ENCODE data around the gene CD3G.
A peak's percentile ranks its signal among the peaks of the same experiment; 100 is the strongest.

CD3G gene

DNA sequence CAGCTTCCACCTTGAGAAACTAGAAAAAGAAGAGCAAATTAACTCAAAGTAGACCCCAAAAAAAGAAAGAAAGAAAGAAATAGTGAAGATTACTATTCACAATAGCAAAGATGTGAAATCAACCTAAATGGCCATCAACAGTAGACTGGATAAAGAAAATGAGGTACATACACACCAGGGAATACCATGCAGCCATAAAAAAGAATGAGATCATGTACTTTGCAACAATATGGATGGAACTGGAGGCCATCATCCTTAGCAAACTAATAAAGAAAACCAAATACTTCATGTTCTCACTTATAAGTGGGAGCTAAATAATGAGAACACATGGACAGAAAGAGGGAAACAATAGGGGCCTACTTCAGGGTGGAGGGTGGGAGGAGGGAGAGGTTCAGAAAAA is 15.4 kb upstream of the CD3G start:
- DNase-seq: no peak

DNA sequence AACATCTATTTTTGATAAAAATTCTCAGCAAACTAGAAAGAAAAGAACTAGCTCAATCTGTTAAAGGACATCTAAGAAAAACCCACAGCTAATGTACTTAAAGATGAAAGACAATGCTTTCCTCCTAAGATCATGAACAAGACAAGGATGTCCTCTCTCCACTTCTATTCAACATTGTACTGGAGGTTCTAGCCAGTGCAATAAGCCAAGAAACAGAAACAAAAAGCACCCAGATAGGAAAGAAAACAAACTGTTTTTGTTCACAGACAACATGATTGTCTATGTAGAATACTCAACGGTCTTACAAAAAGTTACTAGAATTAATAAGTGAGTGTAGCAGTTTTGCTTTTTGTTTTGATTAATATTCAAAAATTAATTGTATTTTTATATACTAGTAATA is 9.4 kb upstream of the CD3G start:
- no peak for DNase-seq

DNA sequence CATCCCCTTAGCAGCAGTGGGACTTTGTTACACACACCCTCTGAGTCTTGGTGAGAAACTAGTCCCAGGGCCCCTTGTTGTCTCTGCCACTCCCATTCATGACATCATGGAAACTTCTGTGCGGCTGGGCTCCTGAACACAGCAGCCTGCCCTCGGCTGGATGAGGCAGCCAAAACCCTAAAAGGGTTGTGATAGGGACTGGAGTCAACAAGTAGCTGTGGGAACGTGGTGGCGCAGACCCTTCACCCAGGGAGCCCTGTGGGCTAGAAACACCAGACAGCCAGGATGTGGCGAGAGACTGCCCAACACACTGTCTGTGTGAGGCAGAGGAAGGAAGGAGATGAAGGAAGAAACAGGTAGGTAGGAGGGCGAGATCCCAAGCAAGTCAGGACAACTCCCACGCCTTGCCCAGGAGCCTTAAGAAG is 5.5 kb upstream of the CD3G start:
- no peak for DNase-seq

DNA sequence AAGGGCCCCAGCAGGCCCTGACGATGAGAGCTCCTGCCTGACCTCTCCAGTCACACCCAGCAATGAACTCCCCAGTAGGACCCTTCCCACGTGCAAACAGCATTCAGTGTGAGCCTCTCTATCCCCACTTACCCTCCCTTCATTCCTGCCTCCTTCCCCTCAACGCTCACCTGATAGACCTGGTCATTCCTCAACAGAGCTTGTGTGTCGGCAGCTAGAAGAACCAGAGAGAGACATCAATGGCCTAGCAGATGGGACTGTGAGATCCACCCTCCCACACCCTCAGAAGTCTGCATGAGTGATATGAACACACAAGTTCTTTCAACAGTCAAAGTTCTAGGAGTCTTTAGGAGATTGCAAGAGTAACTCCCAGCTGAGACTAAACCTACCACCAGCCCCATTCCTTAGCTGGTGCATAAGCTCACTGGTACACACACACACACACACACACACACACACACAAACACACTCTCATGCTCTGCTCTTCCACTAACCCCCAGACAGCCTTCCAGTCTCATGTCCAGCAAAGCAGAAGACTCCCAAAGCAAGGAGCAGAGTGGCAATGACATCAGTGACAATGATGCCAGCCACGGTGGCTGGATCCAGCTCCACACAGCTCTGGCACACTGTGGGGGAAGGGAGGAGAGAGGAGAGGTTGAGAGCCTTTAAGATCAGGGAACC is 4.7 kb upstream of the CD3G start:
- no peak for DNase-seq

DNA sequence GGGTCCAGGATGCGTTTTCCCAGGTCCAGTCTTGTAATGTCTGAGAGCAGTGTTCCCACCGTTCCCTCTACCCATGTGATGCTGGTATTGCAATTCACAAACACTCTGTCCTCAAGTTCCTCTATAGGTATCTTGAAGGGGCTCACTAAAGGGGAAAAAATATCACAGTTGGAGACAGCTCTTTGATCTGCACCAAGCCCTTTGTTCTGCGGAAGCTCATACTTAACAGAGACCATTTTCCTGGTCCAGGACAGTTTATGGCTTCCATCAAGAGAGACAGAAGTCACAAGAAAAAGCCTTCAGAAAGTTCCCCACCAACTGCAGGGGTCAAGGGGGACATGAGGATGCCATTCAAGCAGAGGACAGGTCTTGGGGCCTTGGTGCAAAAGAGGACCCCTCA is 3.7 kb upstream of the CD3G start:
- no peak for DNase-seq

DNA sequence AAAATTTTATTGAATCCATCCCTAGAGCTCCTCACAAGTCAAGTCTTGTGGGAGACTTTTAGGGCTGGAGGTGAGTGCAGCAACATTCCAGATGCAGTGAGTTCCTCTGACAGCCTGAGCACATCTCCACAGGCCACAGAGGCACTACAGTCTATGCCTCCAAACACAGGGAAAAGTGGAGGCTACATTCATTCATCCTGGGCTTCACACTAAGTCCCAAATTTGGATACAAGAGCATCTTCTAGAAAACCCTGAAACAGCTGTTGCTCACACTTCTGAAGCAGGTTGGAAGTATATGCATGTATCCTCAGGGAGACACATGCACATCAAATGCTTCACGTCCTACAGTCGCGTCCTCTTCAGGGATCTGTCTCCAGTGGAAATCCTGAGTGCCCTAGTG is 2.9 kb upstream of the CD3G start:
- no peak for DNase-seq

DNA sequence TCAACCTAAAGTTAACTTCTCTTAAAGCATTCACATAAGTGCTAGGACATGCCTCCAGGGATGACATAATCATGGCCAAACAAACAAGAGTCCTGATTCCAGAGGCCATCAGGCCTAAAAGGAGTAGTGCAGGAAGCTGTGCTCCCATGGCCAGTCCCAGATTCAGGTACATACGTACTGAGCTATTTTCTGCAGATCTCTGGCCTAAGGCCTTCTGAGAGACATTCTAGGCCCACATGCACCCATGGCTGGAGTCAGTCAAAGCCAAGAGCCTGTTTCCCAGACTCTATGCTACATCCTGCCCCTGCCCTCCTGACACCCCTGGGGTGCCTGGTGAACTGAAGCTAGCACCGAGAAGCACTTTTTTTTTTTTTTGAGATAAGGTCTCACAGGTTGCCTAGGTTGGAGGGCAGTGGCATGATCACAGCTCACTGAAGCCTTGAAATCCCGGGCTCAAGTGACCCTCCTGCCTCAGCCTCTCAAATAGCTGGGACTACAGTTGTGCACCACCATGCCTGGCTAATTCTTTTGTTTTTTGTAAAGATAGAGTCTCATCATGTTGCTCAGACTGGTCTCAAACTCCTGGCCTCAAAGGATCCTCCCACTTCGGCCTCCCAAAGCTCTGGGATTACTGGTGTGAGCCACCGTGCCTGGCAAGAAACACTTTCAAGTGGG is 2.2 kb upstream of the CD3G start:
- no peak for DNase-seq

DNA sequence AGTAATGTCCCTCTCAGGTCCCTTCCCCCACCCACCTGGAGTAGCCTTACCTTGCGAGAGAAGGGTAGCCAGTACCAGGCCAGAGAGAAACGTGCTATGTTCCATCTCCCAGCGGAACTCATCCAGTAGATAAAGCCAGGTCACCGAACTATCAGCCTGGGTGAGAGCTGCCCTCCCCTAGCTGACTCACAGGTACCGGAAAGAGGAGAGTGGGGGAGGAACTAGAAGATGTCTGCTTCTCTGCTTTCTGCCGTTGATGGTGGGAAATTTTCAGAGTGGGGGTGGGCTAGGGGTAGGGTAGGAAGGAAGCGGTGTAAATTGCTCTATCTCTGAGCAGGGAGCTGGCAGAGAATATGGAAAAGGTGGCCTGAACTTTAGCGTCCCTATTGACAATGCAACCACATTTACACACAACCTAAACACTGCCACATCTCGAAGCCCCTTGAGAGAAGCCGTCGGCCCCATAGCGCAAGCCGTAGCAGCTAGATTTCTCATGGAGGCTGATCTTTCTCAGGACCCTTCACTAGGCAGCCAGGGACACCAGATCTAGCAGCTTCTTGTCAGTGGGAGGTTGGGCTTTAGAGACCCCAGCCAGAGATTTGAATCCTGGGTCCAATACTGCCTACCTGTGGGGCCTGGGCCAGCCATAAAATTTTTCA is 1.5 kb upstream of the CD3G start, which contains the start of gene CD3D:
Gene CD3D, minus strand, starts transcription at position 203 of the 659 bp plus-strand sequence. Its CDS starts 98 bp downstream, at position 105.
- no peak for DNase-seq

DNA sequence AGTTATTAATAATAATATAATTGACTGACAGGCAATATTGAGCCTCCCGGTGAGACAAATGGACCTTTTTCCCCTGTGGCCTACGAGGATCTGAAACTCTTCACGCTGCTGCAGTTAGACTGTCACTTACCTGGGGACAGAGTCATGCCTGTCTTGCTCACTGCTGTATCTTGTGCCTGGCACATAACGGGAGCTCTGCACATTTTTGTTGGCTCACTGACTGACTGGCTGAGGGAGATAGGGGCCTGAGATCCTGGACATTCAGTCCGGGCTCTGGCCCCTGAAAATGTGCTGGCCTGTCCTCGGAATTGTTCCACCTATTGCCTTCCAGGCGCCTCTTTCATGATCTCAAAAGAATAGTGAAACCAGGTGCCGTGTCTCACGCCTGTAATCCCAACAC is 896 bp upstream of the CD3G start:
- no peak for DNase-seq

DNA sequence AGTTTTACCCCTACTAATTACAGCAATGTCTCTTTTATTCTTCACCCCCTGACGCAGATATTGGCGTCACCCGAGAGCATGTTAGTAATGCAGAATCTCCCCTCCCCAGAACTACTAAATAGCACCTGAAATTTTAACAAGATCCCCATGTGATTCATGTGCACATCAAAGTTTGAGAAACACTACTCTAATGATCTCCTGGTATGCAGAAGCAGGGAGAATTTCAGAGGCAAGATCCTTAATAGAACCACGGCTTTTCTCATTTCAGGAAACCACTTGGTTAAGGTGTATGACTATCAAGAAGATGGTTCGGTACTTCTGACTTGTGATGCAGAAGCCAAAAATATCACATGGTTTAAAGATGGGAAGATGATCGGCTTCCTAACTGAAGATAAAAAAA is 5.3 kb downstream of the CD3G start:
- DNase-seq: no peak

DNA sequence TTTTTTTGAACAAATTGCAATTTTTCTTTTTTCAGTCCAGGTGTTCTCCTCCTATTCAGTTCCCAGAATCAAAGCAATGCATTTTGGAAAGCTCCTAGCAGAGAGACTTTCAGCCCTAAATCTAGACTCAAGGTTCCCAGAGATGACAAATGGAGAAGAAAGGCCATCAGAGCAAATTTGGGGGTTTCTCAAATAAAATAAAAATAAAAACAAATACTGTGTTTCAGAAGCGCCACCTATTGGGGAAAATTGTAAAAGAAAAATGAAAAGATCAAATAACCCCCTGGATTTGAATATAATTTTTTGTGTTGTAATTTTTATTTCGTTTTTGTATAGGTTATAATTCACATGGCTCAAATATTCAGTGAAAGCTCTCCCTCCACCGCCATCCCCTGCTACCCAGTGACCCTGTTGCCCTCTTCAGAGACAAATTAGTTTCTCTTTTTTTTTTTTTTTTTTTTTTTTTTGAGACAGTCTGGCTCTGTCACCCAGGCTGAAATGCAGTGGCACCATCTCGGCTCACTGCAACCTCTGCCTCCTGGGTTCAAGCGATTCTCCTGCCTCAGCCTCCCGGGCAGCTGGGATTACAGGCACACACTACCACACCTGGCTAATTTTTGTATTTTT is 9.1 kb downstream of the CD3G start:
- DNase-seq: peak; percentile 39

DNA sequence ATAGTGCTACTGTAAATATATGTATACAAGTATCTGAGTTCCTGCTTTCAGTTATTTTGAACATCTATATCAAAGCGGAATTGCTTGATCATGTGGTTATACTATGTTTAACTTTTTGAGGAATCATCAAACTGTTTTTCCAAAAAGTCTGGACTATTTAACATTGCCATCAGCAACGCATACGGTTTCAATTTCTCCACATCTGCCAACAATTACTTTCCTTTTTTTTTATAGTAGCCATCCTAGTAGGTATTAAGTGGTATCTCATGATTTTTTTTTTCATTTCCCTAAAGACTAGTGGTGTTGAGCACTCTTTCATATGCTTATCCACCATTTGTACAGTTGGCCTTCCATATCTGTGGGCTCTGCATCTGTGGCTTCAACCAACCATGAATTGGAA is 13.9 kb downstream of the CD3G start:
- no peak for DNase-seq

DNA sequence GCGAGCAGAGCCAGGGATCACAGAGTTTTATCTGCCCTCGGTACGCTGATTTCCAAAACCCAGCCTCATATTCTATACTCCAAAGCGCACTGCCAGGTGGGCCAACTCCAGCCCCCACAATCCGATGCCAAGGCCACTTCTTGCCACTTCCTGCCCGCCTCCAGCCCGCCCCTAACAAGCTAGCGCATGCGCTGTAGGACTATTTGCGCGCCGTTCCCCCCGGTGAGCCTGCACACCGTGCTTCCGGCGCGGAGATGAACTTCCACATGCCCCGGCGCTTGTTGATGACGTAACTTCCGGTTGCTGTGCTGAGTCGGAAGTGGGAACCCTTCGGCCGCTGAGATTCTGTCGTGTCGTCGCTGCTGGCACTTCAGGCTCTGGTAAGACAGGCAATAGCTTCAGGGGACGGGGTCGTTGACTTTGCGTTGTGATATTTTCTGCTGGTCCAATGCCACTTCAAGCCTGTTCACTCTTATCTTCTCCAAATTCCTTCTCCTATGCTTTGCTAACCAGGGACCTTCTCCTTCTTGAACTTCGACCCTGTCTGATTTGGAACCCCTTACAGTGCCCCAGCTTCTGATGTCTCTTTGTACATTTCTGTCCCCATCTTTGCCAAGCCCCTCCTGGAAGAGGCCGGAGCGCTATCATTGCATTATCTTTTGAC is 15.3 kb downstream of the CD3G start, which contains the start of gene UBE4A:
Gene UBE4A, plus strand, starts transcription at position 306 of the 664 bp plus-strand sequence. CDS start 5,481 bp downstream, outside the sequence.
- DNase-seq: peak; percentile 98

DNA sequence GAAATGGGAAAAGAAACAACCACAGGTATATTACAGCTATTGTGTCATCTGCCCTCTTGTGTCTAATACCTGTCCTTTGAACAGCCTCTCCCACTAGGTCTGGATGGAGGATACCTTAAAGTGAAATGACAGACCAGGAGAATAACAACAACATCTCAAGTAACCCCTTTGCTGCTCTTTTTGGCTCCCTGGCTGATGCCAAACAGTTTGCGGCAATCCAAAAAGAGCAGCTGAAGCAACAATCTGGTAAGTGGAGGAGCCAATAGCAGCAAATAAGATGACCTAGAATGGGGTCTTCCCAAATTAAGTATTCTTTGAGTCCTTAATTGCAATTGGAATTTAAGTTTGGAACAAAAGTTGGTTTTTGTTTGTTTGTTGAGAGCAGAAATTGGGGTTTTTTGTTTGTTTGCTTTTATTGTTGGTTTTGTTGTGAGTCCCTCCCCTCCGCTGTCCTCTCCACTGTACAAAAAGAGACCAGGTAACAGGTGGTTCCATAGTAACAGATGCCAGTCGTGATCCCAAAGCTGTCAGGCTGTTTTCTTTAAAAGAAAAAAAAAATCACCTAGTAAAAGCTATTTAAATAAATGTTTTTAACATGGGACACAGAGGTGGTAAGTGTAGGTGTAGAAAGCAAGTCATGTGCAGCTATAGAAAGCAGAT is 20.9 kb downstream of the CD3G start:
- DNase-seq: no peak

DNA sequence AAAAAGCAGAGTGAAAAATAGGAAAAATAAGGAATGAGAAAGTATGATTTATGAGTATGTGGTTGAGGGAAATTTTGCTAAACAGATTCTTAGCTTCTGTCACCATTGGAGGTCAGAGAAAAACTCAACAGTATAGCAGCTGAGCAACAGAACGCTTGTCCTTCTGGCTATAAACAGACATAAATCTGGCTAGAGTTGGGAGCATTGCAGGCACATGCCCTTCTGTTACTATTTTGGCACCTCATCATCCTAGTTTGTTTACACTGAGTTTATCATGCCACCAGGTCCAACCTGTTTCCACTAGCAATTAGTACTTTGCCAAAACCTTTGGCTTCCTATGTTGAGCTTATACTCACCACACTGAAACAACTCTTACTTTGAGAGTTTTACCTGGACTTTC is 22.1 kb downstream of the CD3G start:
- no peak for DNase-seq

DNA sequence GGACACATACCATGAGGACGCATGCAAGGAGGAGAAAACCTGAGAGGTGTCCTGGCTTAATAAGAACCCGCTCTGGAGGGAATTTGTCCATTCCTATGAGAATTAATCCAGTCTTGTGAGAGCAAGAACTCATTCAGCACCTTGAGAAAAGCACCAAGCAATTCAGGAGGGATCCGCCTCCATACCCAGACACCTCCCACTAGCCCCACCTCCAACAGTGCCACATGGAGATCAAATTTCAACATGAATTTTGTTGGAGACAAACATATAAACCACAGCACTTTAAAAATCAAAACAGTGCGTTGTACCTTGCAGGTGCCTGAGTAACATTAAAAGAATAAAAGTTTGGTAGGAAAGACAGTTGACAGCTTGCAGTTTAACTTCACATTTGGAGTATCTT is 26.6 kb downstream of the CD3G start:
- DNase-seq: no peak

DNA sequence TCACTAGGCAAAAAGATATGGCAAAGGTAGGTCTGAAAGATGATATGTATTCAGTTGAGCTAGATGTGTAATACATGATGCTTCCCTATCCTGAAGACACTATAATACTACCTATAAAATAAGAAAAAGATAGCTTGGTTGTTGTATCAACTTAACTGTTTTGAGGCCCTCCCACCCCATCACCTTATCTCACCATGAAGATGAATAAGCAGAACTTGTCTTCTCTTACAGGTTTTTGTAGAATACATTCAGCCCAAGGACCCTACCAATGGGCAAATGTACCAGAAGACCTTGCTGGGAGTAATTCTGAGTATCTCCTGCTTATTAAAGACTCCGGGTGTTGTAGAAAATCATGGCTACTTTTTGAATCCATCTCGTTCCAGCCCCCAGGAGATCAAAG is 29.1 kb downstream of the CD3G start:
- DNase-seq: no peak

DNA sequence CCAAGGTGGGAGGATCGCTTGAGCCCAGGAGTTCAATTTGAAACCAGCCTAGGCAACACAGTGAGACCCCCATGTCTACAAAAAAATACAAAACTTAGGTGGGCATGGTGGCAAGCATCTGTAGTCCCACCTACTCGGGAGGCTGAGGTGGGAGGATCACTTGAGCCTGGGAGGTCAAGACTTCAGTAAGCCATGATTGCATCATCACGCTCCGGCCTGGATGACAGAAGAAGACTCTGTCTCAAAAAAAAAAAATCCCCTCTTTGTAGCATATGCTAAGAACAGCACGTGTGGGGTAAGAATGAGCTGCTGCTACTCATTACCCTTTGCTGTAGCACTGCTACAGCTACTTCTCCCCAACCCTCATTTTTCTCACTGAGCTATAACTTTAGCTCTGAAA is 29.7 kb downstream of the CD3G start:
- no peak for DNase-seq

DNA sequence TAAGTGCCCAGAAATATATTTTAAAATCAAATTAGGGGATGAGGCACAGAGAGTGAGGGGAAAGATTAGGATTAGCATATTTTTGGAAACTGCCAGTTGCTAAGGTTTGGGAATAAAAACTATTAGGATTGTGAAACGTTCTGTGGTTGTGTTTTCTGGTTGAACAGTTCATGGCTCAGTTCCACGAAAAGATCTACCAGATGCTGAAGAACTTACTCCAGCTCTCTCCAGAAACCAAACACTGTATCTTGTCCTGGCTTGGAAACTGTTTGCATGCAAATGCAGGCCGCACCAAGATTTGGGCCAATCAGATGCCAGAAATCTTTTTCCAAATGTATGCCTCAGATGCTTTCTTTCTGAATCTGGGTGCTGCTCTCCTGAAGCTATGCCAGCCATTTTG is 30.6 kb downstream of the CD3G start:
- DNase-seq: no peak

DNA sequence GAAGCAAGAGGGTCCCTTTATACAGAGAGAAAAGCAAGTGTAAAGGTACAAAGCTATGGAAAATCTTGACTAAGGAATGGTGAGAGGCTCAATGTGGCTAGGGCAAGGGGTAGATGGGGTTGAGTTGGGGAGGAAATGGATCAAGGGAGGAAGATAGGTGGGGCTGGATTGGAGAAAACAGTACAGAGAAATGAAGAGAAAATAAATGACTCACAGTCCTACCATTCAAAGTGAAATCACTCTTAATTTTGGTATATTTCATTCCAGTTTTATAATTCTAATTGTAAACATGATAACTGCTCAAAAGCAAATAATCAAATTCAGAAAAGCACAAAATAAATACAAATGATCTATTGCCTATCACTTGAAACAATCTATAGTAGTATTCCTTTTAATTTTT is 31.8 kb downstream of the CD3G start:
- no peak for DNase-seq

DNA sequence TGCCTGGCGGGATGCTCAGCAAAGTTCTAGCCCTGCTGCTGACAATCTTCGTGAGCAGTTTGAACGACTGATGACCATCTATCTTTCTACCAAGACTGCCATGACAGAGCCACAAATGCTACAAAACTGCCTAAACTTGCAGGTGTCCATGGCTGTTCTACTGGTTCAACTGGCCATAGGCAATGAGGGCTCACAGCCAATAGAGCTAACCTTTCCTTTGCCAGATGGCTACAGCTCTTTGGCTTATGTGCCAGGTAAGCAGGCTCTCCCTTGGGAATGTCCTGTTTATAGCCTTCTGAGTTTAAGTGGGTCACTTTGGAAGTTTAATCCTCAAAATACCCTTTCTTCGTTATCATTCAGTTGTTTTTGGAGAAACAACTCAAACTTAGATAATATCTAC is 35.4 kb downstream of the CD3G start:
- DNase-seq: no peak

DNA sequence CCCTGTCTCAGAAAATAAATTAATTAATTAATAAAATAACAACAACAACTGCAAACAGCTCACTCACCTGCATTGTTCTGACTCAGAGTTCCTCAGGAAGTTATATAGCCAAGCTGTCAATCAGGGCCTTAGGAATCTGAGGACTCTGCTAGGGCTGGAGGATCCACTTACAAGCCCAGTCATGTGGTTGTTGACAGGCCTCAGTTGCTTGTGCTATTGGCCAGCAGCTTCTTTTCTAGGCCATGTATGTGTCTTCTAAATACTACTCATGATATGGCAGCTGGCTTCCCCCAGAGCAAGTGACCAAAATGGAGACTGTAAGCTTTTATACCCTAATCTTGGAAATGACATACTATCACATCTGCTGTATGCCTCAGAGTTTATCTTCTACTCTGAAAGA is 36.4 kb downstream of the CD3G start:
- DNase-seq: no peak

DNA sequence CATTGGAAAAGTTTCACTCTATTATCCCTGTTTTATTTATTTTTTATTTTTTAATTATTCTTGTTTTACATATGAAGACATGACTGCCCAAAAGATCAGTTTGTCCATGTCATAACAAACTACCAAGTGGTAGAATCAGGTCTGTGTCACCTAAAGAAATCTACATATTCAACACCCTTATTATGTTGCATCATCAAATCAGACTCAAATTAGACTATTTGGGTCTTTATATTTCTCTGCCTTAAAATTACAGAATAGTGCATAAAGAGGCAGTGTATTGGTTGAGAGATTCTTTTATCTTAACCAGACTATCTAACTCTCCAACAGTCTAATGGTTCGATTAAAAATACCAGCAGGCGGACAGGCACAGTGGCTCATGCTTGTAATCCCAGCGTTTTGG is 38.8 kb downstream of the CD3G start:
- DNase-seq: no peak
